Measurements from ENCODE around the gene FRY.

FRY gene

DNA sequence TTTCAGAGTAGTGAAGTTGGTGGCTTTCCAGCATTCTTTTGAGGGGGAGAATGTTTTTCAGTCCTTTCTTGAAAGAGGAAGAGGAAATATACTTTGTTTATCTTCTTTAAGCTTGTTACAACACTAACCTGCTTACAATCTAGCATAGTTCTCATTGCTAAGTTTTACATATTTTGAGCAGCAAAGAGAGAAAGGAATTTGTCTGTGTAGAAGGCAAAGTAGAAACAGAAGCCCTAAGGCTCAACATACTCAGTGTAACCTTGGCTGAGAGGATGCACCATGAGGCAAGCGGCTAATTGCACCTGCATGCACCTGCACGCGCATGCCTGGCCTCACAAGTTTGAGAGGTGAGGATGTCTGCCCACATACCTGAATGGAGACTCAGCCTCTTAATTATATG, 2.2 kb downstream of the FRY start:
- no peak overlapping the region for H3K4me3 ChIP-seq (ENCODE audit: low read depth, low read length)
- no peak for DNase-seq (ENCODE audit: low read depth)
- TF ChIP-seq, protein P1, sequence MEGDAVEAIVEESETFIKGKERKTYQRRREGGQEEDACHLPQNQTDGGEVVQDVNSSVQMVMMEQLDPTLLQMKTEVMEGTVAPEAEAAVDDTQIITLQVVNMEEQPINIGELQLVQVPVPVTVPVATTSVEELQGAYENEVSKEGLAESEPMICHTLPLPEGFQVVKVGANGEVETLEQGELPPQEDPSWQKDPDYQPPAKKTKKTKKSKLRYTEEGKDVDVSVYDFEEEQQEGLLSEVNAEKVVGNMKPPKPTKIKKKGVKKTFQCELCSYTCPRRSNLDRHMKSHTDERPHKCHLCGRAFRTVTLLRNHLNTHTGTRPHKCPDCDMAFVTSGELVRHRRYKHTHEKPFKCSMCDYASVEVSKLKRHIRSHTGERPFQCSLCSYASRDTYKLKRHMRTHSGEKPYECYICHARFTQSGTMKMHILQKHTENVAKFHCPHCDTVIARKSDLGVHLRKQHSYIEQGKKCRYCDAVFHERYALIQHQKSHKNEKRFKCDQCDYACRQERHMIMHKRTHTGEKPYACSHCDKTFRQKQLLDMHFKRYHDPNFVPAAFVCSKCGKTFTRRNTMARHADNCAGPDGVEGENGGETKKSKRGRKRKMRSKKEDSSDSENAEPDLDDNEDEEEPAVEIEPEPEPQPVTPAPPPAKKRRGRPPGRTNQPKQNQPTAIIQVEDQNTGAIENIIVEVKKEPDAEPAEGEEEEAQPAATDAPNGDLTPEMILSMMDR (IDR thresholded peaks at IDR 0.05; ENCODE audit: insufficient read depth, low read depth, low read length, missing control alignments): no peak

DNA sequence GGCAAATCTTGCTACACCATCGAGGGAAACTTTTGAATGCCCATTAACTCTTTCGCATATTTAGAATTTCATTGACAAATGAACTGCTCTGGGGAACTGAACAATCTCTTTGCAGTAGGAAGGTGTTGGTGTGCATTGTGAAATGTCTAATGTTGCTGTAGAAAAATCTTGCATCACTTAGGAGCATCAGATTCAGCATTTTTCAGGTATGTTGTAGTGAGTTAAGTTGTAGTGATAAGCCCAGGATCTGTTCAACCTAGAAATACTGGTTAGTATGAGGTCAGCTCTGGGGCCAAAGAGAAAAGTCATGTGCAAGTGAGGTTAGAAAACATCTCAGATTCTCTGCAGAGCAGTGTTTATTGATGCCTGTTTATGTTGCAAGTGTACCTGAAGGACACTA, 4.1 kb downstream of the FRY start:
- TF ChIP-seq, protein P1 (IDR thresholded peaks at IDR 0.05; ENCODE audit: insufficient read depth, low read depth, low read length, missing control alignments): no peak
- no peak overlapping the region for H3K4me3 ChIP-seq (ENCODE audit: low read depth, low read length)
- DNase-seq (ENCODE audit: low read depth): no peak

DNA sequence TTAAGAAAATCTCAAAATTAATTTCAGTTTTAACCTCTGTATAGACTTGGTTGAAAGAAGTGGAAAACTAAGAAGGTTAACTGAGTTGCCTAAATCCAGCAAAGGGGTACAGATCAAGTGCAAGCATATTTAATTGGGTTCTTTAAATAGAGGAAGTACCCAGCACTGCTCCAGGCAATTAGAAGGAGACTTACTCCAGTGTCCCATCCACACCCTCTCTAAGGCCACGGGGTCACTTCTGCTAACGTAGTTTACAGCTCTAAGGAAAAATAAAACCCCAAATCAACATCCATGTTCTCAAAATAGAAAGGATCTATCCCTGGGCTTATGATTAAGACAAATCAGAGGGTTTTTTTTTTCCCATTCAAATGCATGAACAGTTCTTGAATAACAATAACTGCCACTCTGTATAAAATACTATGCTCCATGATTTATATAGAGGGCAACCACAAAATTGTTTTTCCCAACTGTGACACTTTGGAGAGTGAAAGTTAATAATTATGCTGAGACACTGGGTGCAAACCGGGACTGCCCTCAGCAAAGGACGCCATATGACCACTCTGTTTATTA, 4.6 kb downstream of the FRY start:
- TF ChIP-seq, protein P1 (IDR thresholded peaks at IDR 0.05; ENCODE audit: insufficient read depth, low read depth, low read length, missing control alignments): no peak
- DNase-seq (ENCODE audit: low read depth): no peak
- H3K4me3 ChIP-seq (ENCODE audit: low read depth, low read length): no peak overlapping the region

DNA sequence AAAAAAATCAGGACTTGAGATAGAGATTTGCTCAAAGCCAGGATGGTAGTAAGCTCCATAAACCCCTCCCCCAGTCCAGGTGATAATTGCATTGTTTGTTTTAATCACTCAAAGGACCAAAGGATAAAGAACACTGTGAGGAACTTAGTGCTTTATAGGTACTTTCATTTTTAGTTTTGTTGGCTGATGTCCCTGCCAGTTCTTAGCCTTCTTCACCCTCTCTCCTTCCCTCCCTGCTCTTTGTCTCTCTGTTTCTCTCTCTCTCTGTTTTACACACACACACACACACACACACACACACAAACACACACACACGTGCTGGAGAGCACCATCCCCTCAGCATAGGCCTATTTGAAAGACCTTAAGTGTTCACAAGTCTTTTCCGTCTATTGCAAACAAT, 5.2 kb downstream of the FRY start:
- DNase-seq (ENCODE audit: low read depth): no peak
- TF ChIP-seq, protein P1 (IDR thresholded peaks at IDR 0.05; ENCODE audit: insufficient read depth, low read depth, low read length, missing control alignments): no peak
- no peak overlapping the region for H3K4me3 ChIP-seq (ENCODE audit: low read depth, low read length)

DNA sequence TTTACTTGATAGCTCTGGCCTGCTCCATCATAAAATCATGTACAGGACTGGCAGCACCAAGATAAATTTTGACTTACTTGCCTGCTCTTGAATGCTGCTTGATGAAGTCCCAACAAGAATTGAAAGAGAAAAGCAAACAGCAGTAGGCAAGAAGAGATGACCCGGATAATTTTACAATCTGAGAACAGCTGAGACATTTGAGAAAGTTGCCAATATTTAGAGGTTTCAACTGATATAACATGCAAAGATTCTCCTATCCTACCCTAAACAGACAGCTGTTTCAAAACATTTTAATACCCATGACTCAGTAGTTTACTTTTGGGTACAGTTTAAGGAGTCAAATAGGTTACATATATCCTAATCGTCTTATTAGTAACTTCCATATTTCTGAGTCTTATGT, 5.9 kb downstream of the FRY start:
- TF ChIP-seq, protein P1 (IDR thresholded peaks at IDR 0.05; ENCODE audit: insufficient read depth, low read depth, low read length, missing control alignments): no peak
- no peak overlapping the region for H3K4me3 ChIP-seq (ENCODE audit: low read depth, low read length)
- DNase-seq (ENCODE audit: low read depth): no peak

DNA sequence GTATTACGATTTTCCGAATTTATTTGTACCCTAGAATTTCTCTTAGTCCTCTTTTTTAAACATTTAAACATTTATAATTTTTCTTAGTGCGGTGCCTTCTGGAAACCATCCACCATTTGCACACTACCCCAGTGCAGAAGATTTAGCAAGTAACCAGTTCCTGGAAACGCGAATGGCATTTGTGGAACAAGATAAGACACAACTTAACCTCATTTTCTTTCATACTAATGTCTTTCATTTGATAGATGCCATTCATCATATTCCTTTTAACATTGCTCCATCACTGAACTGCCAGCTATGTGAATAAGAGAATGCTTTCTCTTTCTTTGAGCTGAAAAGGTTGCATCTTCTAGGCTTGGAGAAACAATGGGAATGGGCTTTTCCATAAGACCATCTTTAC, 6.8 kb downstream of the FRY start:
- TF ChIP-seq, protein P1 (IDR thresholded peaks at IDR 0.05; ENCODE audit: insufficient read depth, low read depth, low read length, missing control alignments): no peak
- no peak overlapping the region for H3K4me3 ChIP-seq (ENCODE audit: low read depth, low read length)
- DNase-seq (ENCODE audit: low read depth): no peak

DNA sequence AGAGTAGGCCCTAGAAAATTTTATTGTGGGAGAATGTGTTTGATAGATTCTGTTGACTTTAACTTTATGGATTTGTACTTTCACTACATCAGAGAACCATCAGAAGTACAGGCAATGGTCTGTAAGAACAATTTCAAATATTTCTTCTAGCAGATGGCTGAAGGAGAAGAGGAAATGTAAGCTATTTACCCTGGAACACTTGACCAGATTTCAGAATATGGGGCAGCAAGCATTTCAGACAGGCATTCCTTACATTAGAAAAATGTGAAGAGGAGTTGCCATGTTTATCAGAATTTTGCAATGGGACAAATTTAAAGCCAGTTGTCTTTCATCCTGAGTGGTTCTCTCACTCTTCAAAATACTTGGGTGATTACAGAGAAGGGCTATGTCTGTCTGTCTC, 7.5 kb downstream of the FRY start:
- TF ChIP-seq, protein P1 (IDR thresholded peaks at IDR 0.05; ENCODE audit: insufficient read depth, low read depth, low read length, missing control alignments): no peak
- no peak for DNase-seq (ENCODE audit: low read depth)
- H3K4me3 ChIP-seq (ENCODE audit: low read depth, low read length): no peak overlapping the region
